Measurements from ENCODE around the gene ID1. TPM values are rescaled to one million over a fixed set of nuclear protein-coding genes. Genes with fewer than 3 reads are reported as not detected.

ID1 gene
- total RNA-seq, 1 experiment from 2014 or later = 360 TPM

DNA sequence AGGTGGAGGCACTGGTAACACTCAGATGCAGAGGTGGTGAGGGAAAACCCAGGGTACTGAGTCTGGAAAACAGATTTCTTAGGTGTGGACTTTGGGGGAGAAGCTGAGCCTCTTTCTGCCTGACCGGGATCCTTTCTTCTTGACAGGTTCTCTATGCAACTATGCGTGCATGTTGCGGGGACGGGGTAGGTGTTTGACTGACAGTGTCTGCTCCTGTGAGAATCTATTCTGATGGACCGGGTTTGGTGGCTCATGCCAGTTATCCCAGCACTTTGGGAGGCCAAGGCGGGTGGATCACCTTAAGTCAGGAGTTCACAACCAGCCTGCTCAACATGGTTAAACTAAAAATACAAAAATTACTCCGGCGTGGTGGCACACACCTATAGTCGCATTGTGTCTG lies 27.9 kb upstream of the ID1 start:
- no peak overlapping the region for H3K23ac ChIP-seq (ENCODE audit: insufficient read length, low read depth, low read length)
- H3K4me2 ChIP-seq (ENCODE audit: insufficient read depth, insufficient read length, low read length) = no peak overlapping the region
- no peak overlapping the region for H2BK20ac ChIP-seq (ENCODE audit: low read depth, low read length, poor library complexity, severe bottlenecking)
- H2BK15ac ChIP-seq (ENCODE audit: low read depth, low read length) = no peak overlapping the region
- no peak overlapping the region for H2BK5ac ChIP-seq (ENCODE audit: insufficient read length, low read length)
- H4K91ac ChIP-seq (ENCODE audit: insufficient read length, low read depth, low read length) = no peak overlapping the region
- H3K4me3 Mint-ChIP-seq = no peak overlapping the region
- no peaks in the 10 kb centered on the region for H3K27me3 ChIP-seq (ENCODE audit: insufficient read depth, low read length)
- no peak overlapping the region for H3K27ac ChIP-seq (ENCODE audit: insufficient read length, low read depth, low read length)
- no peak for DNase-seq
- H4K20me1 ChIP-seq (ENCODE audit: control insufficient read depth, insufficient read depth, insufficient read length) = no peaks in the 10 kb centered on the region
- no peak overlapping the region for H3K56ac ChIP-seq (ENCODE audit: insufficient read length, low read depth, low read length)
- no CpG with 5 or more reads among the region's 9 CpGs for WGBS (ENCODE audit: extremely low coverage, insufficient read length, low lambda C conversion rate)
- H3K9me3 ChIP-seq (ENCODE audit: control insufficient read depth, low read depth, low read length) = no peaks in the 10 kb centered on the region
- peaks cover 54 to 59% of the 10 kb centered on the region in 2 experiments for H3K4me1 Mint-ChIP-seq
- no peak overlapping the region for H4K5ac ChIP-seq (ENCODE audit: insufficient read length, low read depth, low read length)
- no peaks in the 10 kb centered on the region for H3K79me2 ChIP-seq (ENCODE audit: insufficient read depth, low read length)
- peaks cover 2 to 3% of the 10 kb centered on the region in 2 experiments; a peak in 2 of 5 replicates for H3K9me3 Mint-ChIP-seq
- H3K9ac ChIP-seq (ENCODE audit: extremely low read depth, insufficient read length, low read length) = no peak overlapping the region
- no peaks in the 10 kb centered on the region for H3K79me1 ChIP-seq (ENCODE audit: insufficient read depth, low read depth, low read length, poor library complexity, severe bottlenecking)
- H2AK5ac ChIP-seq (ENCODE audit: insufficient read length, low read length) = no peak overlapping the region
- H3K27ac Mint-ChIP-seq = peak overlapping the region in 2 of 3 experiments; percentile 53 to 62; a peak in 5 of 7 replicates
- H3K4me1 ChIP-seq (ENCODE audit: insufficient read depth, low read length) = no peaks in the 10 kb centered on the region
- H3K36me3 Mint-ChIP-seq (ENCODE audit: insufficient read depth in 1 of 3, low read depth in 3 of 3) = peaks cover 7 to 21% (median 13%) of the 10 kb centered on the region in 3 experiments
- no peak overlapping the region for H4K8ac ChIP-seq (replicated peaks; ENCODE audit: insufficient read length, low read depth, low read length)
- H2BK120ac ChIP-seq (ENCODE audit: low read depth, low read length, poor library complexity, severe bottlenecking) = no peak overlapping the region
- H3K4ac ChIP-seq (ENCODE audit: low read depth, low read length) = no peak overlapping the region
- no peak overlapping the region for H3T11ph ChIP-seq (ENCODE audit: low read length)
- 0 out of 2 replicates have a peak overlapping the region, but pooled peaks have one; percentile 41 for H3K14ac ChIP-seq (ENCODE audit: insufficient read depth, low read length)
- H3K27me3 Mint-ChIP-seq (ENCODE audit: low read depth) = no peaks in the 10 kb centered on the region; the same call in 1 of the 2 replicates
- no peak overlapping the region for H2AFZ ChIP-seq (ENCODE audit: low read length)
- H3K18ac ChIP-seq (ENCODE audit: insufficient read length, low read depth, low read length) = peak overlapping the region; percentile 27
- H3K23me2 ChIP-seq (ENCODE audit: insufficient read length, low read depth, low read length, poor library complexity, severe bottlenecking) = peaks cover 5% of the 10 kb centered on the region
- no peak overlapping the region for H2BK12ac ChIP-seq (ENCODE audit: insufficient read length, low read depth, low read length)
- TF ChIP-seq, protein P1, sequence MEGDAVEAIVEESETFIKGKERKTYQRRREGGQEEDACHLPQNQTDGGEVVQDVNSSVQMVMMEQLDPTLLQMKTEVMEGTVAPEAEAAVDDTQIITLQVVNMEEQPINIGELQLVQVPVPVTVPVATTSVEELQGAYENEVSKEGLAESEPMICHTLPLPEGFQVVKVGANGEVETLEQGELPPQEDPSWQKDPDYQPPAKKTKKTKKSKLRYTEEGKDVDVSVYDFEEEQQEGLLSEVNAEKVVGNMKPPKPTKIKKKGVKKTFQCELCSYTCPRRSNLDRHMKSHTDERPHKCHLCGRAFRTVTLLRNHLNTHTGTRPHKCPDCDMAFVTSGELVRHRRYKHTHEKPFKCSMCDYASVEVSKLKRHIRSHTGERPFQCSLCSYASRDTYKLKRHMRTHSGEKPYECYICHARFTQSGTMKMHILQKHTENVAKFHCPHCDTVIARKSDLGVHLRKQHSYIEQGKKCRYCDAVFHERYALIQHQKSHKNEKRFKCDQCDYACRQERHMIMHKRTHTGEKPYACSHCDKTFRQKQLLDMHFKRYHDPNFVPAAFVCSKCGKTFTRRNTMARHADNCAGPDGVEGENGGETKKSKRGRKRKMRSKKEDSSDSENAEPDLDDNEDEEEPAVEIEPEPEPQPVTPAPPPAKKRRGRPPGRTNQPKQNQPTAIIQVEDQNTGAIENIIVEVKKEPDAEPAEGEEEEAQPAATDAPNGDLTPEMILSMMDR (conservative IDR thresholded peaks at IDR 0.05) = no peak
